ENCODE results near the gene SLC35A3.

DNA sequence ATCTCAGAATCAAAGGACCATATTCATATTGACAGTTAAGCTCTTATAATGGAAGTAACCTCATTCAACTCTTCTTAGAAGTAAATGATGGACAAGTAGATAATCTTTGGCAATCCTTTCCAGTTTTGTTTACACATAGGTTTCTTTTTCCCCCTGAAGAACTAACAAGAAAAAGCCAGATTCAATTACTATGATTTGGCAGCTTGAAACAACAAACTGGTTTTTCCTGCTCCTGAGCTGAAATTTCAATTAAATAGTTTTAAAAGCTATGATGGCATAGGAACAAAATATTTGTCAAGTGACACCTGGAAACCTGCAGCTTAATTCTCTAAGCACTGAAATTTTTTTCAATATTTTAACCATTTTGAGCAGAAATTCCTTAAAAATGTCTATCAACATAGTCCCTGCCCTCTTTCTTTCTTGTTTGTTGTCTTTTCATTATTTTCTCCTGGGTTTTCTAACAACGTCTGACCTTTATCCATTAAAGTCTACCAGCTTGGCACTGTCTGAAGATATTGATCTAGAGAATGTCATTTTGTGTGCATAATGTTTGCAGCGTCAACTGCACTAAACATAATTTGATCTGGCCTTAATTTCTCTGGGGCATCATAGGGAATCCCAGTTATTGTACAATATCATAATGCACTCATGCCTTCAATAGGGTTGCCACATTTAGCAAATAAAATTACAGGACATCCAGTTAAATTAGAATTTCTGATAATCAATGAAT is 4.0 kb upstream of the SLC35A3 start:
- TF ChIP-seq, protein P1, sequence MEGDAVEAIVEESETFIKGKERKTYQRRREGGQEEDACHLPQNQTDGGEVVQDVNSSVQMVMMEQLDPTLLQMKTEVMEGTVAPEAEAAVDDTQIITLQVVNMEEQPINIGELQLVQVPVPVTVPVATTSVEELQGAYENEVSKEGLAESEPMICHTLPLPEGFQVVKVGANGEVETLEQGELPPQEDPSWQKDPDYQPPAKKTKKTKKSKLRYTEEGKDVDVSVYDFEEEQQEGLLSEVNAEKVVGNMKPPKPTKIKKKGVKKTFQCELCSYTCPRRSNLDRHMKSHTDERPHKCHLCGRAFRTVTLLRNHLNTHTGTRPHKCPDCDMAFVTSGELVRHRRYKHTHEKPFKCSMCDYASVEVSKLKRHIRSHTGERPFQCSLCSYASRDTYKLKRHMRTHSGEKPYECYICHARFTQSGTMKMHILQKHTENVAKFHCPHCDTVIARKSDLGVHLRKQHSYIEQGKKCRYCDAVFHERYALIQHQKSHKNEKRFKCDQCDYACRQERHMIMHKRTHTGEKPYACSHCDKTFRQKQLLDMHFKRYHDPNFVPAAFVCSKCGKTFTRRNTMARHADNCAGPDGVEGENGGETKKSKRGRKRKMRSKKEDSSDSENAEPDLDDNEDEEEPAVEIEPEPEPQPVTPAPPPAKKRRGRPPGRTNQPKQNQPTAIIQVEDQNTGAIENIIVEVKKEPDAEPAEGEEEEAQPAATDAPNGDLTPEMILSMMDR (conservative IDR thresholded peaks at IDR 0.05; ENCODE audit: low read length), result no peak
- TF ChIP-seq EZH2phosphoT487 (IDR thresholded peaks at IDR 0.05; ENCODE audit: borderline replicate concordance), result no peak
